GM13977 (cell line): ENCODE results near the gene PREX1.

Experiments
- DNase-seq: peaks from one replicate; pipeline ENCODE4 v3.0.0; 2012; ENCODE audit warnings: low spot score
- CTCF ChIP-seq: IDR thresholded peaks from 2 replicates; pipeline ENCODE4 v1.5.1; 2012; ENCODE audit warnings: mild to moderate bottlenecking, control low read depth; ENCODE audit not compliant: insufficient read depth; ENCODE audit errors: extremely low read depth, missing control alignments
- in situ Hi-C: fragments of 300-500 bp; cut with MboI; formaldehyde crosslinking; loops from one replicate; pipeline ENCODE4 v1.12.0; 2022; ENCODE audit warnings: low sequenced_read_pairs, low pct_unique_long_range_greater_than_20kb, mixed read lengths, inconsistent platforms; ENCODE audit not compliant: unreplicated experiment

Gene PREX1

GRCh38 chr20:48832405-48832730, 4.6 kb upstream of the PREX1 start:
- no peak for TF ChIP-seq CTCF
- in situ Hi-C loops, result no loop called here
- DNase-seq, result no peak

- DNase-seq, result no peak
- in situ Hi-C loops, result no loop called here
- no peak for TF ChIP-seq CTCF
Observed at GRCh38 chr20:48831718-48832404, 4.1 kb upstream of the PREX1 start.

- in situ Hi-C loops, result no loop called here
- no peak for TF ChIP-seq CTCF
- DNase-seq, result no peak
Observed at GRCh38 chr20:48830826-48831318, 3.1 kb upstream of the PREX1 start.

- TF ChIP-seq CTCF, result no peak
- no peak for DNase-seq
- in situ Hi-C loops, result no loop called here
Observed at GRCh38 chr20:48829940-48830339, 2.1 kb upstream of the PREX1 start.

- in situ Hi-C loops, result no loop called here
Observed at GRCh38 chr20:48828734-48829460, 1.1 kb upstream of the PREX1 start.

More at GRCh38 chr20:48828734-48829460, 1.1 kb upstream of the PREX1 start:
- TF ChIP-seq CTCF, result no peak
- DNase-seq, result no peak
